K562 (cell line): ENCODE measurements around the gene SYT10. TPM values are rescaled to one million over a fixed set of nuclear protein-coding genes. Genes with fewer than 3 reads are reported as not detected.
A peak's percentile ranks its signal among the peaks of the same experiment; 100 is the strongest.

Experiments used
- ATAC-seq: fragments of 200-7000 bp; cut with Tn5 transposase; 3 replicates; pipeline ENCODE4 v1.9.1; 2020; ENCODE audit warnings: moderate library complexity
- BruUV-seq: library from RNA; stranded (reverse); fragments of 400-500 nt; replicated peaks from 2 replicates; lab custom pipeline; 2021; lab: Mats Ljungman, UMichigan
- CTCF ChIA-PET: fragments of 300-600 bp; formaldehyde crosslinking; extraction: SDS; loops from one replicate; lab custom pipeline; 2021; ENCODE audit warnings: low intra/inter-chr PET ratio; lab: Yijun Ruan, JAX
- POLR2A ChIA-PET: fragments of 300-600, 350-650 bp; sonication (Branson Sonifier 250); formaldehyde crosslinking; extraction: SDS; loops from one replicate; lab custom pipeline; 2021; ENCODE audit warnings: antibody characterized with exemption, inconsistent platforms; lab: Yijun Ruan, JAX
- DNase-seq, 4 experiments: peaks; one replicate each; pipeline versions ENCODE4 v3.0.0 to v3.0.0-alpha.2; 2011 to 2018; ENCODE audit warnings: low spot score in 3 of 4, mixed read lengths in 3 of 4; ENCODE audit errors: extremely low read depth in 1 of 4
- FAIRE-seq: peaks from 2 replicates; lab custom pipeline; 2011; peaks lifted over from hg19 to GRCh38; lab: Jason Lieb, UNC
- H2AFZ ChIP-seq: 2 replicates; pipeline ENCODE4 v1.6.0; 2011; ENCODE audit warnings: low read depth, low read length, control low read depth, inconsistent platforms
- H3K27ac ChIP-seq: fragments of 200-600 bp; 3 replicates; pipeline ENCODE4 v1.8.0; 2011; ENCODE audit warnings: low read depth, mild to moderate bottlenecking, control low read depth, inconsistent platforms, low read length, moderate library complexity, mixed read lengths; ENCODE audit errors: extremely low read depth
- H3K27me3 ChIP-seq, 2 experiments: fragments of 300-600 bp in 1 of 2; 2 replicates in 1 of 2; 3 replicates in 1 of 2; pipeline versions ENCODE4 v1.6.0 to v1.8.0; 2011; ENCODE audit warnings: inconsistent platforms in 2 of 2, low read length in 2 of 2, mild to moderate bottlenecking in 1 of 2, mixed read lengths in 1 of 2, moderate library complexity in 1 of 2; ENCODE audit not compliant: control insufficient read depth in 2 of 2, insufficient read depth in 2 of 2
- H3K36me3 ChIP-seq: fragments of 300-600 bp; 3 replicates; pipeline ENCODE4 v1.8.0; 2011; ENCODE audit warnings: mild to moderate bottlenecking, low read length, inconsistent platforms; ENCODE audit not compliant: control insufficient read depth, insufficient read depth
- H3K4me1 ChIP-seq, 2 experiments: fragments of 200-600 bp in 1 of 2; replicated peaks in 1 of 2; 2 replicates in 1 of 2; 3 replicates in 1 of 2; pipeline versions ENCODE4 v1.5.1 to v1.8.0; 2011; ENCODE audit warnings: inconsistent platforms in 2 of 2, low read length in 2 of 2, mild to moderate bottlenecking in 1 of 2, mixed read lengths in 1 of 2, moderate library complexity in 1 of 2; ENCODE audit not compliant: control insufficient read depth in 2 of 2, insufficient read depth in 2 of 2
- H3K4me2 ChIP-seq: 2 replicates; pipeline ENCODE4 v1.6.1; 2011; ENCODE audit warnings: low read length, control low read depth, inconsistent platforms, mixed read lengths; ENCODE audit not compliant: insufficient read depth
- H3K4me3 ChIP-seq: fragments of 200-600 bp; sonication (generic), shearing (Covaris generic); 2 replicates; pipeline ENCODE4 v1.5.1; 2016; ENCODE audit warnings: control low read depth, inconsistent platforms
- H3K79me2 ChIP-seq: fragments of 200-600 bp; 3 replicates; pipeline ENCODE4 v1.8.0; 2011; ENCODE audit warnings: low read length, inconsistent platforms; ENCODE audit not compliant: control insufficient read depth, insufficient read depth
- H3K9ac ChIP-seq, 2 experiments: 2 replicates each; pipeline versions ENCODE4 v1.6.0 to v1.6.1; 2011; ENCODE audit warnings: low read depth in 2 of 2, low read length in 2 of 2, control low read depth in 1 of 2, inconsistent platforms in 1 of 2, mild to moderate bottlenecking in 1 of 2, mixed read lengths in 1 of 2; ENCODE audit not compliant: insufficient read depth in 1 of 2
- H3K9me1 ChIP-seq: one replicate; pipeline ENCODE4 v1.6.0; 2011; ENCODE audit warnings: inconsistent platforms, mild to moderate bottlenecking, low read length, moderate library complexity; ENCODE audit not compliant: control insufficient read depth, insufficient read depth
- H3K9me3 ChIP-seq: replicated peaks from 2 replicates; pipeline ENCODE4 v1.5.1; 2011; ENCODE audit warnings: low read depth, low read length, inconsistent platforms; ENCODE audit not compliant: control insufficient read depth, insufficient read depth
- H4K20me1 ChIP-seq: replicated peaks from 2 replicates; pipeline ENCODE4 v1.6.1; 2011; ENCODE audit warnings: low read length, inconsistent platforms, mixed read lengths; ENCODE audit not compliant: control insufficient read depth, insufficient read depth
- C11orf30 ChIP-seq: fragments of 450-650 bp; IDR thresholded peaks from 2 replicates; pipeline ENCODE4 v1.6.1; 2016; ENCODE audit warnings: low read depth, mild to moderate bottlenecking
- CBX8 ChIP-seq: fragments of 200-600 bp; sonication (generic); IDR thresholded peaks from 2 replicates; pipeline ENCODE4 v1.6.1; 2012; ENCODE audit warnings: borderline replicate concordance, mixed run types, low read depth, mild to moderate bottlenecking, moderate library complexity, mixed read lengths, low read length, control low read depth, inconsistent platforms; ENCODE audit not compliant: poor library complexity, severe bottlenecking; ENCODE audit errors: extremely low read depth
- HMG20B ChIP-seq: fragments of 250-450 bp; sonication (Bioruptor Pico); IDR thresholded peaks from 2 replicates; pipeline ENCODE4 v1.5.0; 2021; ENCODE audit warnings: mild to moderate bottlenecking
- MAFF ChIP-seq: IDR thresholded peaks from 2 replicates; pipeline ENCODE4 v1.6.1; 2012; ENCODE audit warnings: low read length, improper control_type of control experiment
- MTA1 ChIP-seq: fragments of 450-650 bp; IDR thresholded peaks from 2 replicates; pipeline ENCODE4 v1.6.1; 2017; ENCODE audit warnings: borderline replicate concordance
- RBM17 ChIP-seq: fragments of 200-400 bp; formaldehyde crosslinking; IDR thresholded peaks from 2 replicates; pipeline ENCODE4 v1.6.1; 2017; ENCODE audit warnings: low read depth, mild to moderate bottlenecking, low read length, borderline replicate concordance
- SREBF2 ChIP-seq: sonication (generic); formaldehyde crosslinking; IDR thresholded peaks from 2 replicates; pipeline ENCODE4 v1.4.0; 2020; ENCODE audit warnings: mild to moderate bottlenecking, missing genetic modification reagents
- TCF7L2 ChIP-seq: fragments of 150-350 bp; IDR thresholded peaks from 2 replicates; pipeline ENCODE4 v1.6.1; 2016; ENCODE audit warnings: low read depth, mild to moderate bottlenecking, low read length, moderate library complexity
- ZNF316 ChIP-seq: fragments of 450-650 bp; IDR thresholded peaks from 2 replicates; pipeline ENCODE4 v1.6.1; 2016
- ZNF507 ChIP-seq: conservative IDR thresholded peaks from 2 replicates; pipeline ENCODE4 v1.6.1; 2017; ENCODE audit warnings: missing genetic modification characterization, missing compliant biosample characterization
- WGBS: fragments of 100-300 bp; shearing (Covaris generic); methylation state at CpG from one replicate; pipeline ENCODE4 v1.1.6; 2016; ENCODE audit warnings: low coverage, mixed read lengths; ENCODE audit not compliant: insufficient coverage; ENCODE audit errors: missing lambda C conversion rate; 5-methylcytosine and 5-hydroxymethylcytosine counted together
- in situ Hi-C: fragments of 300-500 bp; cut with MboI; formaldehyde crosslinking; loops from 4 replicates; pipeline ENCODE4 v1.15.0; 2018; ENCODE audit warnings: inconsistent platforms, mixed read lengths
- intact Hi-C: fragments of 100-400 bp; cut with micrococcal nuclease; formaldehyde crosslinking; loops from 2 replicates; pipeline ENCODE4 v1.14.2; 2022
- polyA plus RNA-seq, 8 experiments: library from polyadenylated mRNA; depleted of rRNA in 4 of 8; stranded (reverse) in 5 of 8; unstranded in 3 of 8; fragments of >200 nt; fragmentation: Nextera tagmentation in 2 of 8; fragmentation: Illumina TruSeq in 1 of 8; extraction: Ambion mirVana in 2 of 8; extraction: Trizol in 1 of 8; gene quantifications; 2 replicates each; pipeline versions ENCODE4 v1.2.1 to v1.2.3, GENCODE V29; 2011 to 2014; ENCODE audit warnings: inconsistent platforms in 1 of 8, missing spikeins in 1 of 8
- total RNA-seq, 7 experiments: library from RNA; depleted of rRNA in 6 of 7; stranded (reverse); fragments of >200 nt in 6 of 7; fragmentation: Illumina TruSeq in 2 of 7; extraction: Trizol in 2 of 7; gene quantifications; 2 replicates each; pipeline versions ENCODE4 v1.2.1 to v1.2.3, GENCODE V29; 2011 to 2021; ENCODE audit warnings: low replicate concordance in 1 of 7
- TF ChIP-seq, protein P1 (sequence below): sonication (generic); formaldehyde crosslinking; IDR thresholded peaks from 2 replicates; pipeline ENCODE4 v1.8.0; 2022; ENCODE audit warnings: mild to moderate bottlenecking, missing genetic modification reagents, borderline replicate concordance

Gene SYT10
- total and polyA plus RNA-seq, 9 of the 15 experiments (the other 6 are each of a cell fraction or from before 2014, with no cell fraction given), result 0.27 to 6.2 (median 2.5) TPM

DNA sequence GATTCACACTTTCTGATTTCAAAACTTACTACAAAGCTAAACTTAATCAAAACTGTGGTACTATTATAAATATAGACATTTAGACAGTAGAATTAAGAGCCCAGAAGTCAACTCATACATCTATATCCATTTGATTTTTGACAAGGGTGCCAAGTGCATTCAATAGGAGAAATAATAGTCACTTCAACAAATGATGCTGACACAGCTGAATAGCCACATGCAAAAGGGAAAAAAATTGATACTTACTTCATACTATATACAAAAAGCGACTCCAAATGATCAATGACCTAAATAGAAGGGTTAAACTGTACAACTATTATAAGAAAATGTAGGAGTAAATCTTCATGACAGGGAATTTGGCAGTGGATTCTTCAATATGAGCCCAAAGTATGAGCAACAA, 40.7 kb upstream of the SYT10 start:
- WGBS, result 13% methylated on average over 1 of the region's 1 CpG
- no peak overlapping the region for H3K4me3 ChIP-seq
- no peak overlapping the region for H3K9ac ChIP-seq
- H3K27me3 ChIP-seq, result no peaks in the 10 kb centered on the region
- no peak for FAIRE-seq
- POLR2A ChIA-PET, result interaction anchor here (1.0 kb wide), 1 partner anchor 45 kb away, joined by 3 read pairs; no protein-coding TSS in a partner anchor
- H3K4me2 ChIP-seq, result no peak overlapping the region
- TF ChIP-seq MAFF (peak; percentile 56; the same call in 1 of the 2 replicates), TCF7L2 (no peak), SREBF2 (CRISPR knock-in tag) (no peak), HMG20B (no peak), C11orf30 (0 out of 2 replicates have a peak, but pooled peaks have one; percentile 18), RBM17 (no peak), ZNF316 (peak; percentile 65), MTA1 (no peak), CBX8 (no peak), ZNF507 (tag) (no peak)
- TF ChIP-seq, protein P1, sequence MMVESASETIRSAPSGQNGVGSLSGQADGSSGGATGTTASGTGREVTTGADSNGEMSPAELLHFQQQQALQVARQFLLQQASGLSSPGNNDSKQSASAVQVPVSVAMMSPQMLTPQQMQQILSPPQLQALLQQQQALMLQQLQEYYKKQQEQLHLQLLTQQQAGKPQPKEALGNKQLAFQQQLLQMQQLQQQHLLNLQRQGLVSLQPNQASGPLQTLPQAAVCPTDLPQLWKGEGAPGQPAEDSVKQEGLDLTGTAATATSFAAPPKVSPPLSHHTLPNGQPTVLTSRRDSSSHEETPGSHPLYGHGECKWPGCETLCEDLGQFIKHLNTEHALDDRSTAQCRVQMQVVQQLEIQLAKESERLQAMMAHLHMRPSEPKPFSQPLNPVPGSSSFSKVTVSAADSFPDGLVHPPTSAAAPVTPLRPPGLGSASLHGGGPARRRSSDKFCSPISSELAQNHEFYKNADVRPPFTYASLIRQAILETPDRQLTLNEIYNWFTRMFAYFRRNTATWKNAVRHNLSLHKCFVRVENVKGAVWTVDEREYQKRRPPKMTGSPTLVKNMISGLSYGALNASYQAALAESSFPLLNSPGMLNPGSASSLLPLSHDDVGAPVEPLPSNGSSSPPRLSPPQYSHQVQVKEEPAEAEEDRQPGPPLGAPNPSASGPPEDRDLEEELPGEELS (CRISPR knock-in tag), result no peak
- TF ChIP-seq, all 486 proteins: peak for 3
- in situ Hi-C loops, result no loop called here
- CTCF ChIA-PET, result no interaction called here
- Histone ChIP-seq H3K36me3 (no peaks in the 10 kb centered on the region), H3K27ac (no peak overlapping the region), H3K79me2 (no peaks in the 10 kb centered on the region), H3K9me3 (no peaks in the 10 kb centered on the region), H2AFZ (no peak overlapping the region), H3K9me1 (no peaks in the 10 kb centered on the region), H4K20me1 (no peaks in the 10 kb centered on the region), H3K4me1 (peaks cover 0 to 11% of the 10 kb centered on the region in 2 experiments; a peak in 1 of 5 replicates)
- ATAC-seq, result no peak
- intact Hi-C loops, result no loop called here
- no peak for DNase-seq
- BruUV-seq, result no TSS peak
